Measurements from ENCODE around the gene VPS54.
"Not testable (repeated sequence)": the region's sequence is repeated elsewhere in the genome, so short reads cannot be mapped to it uniquely, and the experiment has no call there.

Gene VPS54

GRCh38 chr2:63990072-63990471 is 29.2 kb downstream of the VPS54 start:
- no peak overlapping the region for H3K4me3 ChIP-seq (ENCODE audit: low read length)
- DNase-seq (ENCODE audit: low read depth), result no peak
- no peak for TF ChIP-seq CTCF (conservative IDR thresholded peaks at IDR 0.05; ENCODE audit: low read length)

GRCh38 chr2:63988842-63989436 is 30.3 kb downstream of the VPS54 start:
- not testable (repeated sequence) for H3K4me3 ChIP-seq (ENCODE audit: low read length); DNase-seq (ENCODE audit: low read depth)

- TF ChIP-seq CTCF (conservative IDR thresholded peaks at IDR 0.05; ENCODE audit: low read length), result no peak
- DNase-seq (ENCODE audit: low read depth), result no peak
- H3K4me3 ChIP-seq (ENCODE audit: low read length), result no peak overlapping the region
Measured at GRCh38 chr2:63984606-63985359, 34.4 kb downstream of the VPS54 start.

GRCh38 chr2:63983986-63984605 is 35.1 kb downstream of the VPS54 start:
- peak; percentile 1 for DNase-seq (ENCODE audit: low read depth)
- no peak overlapping the region for H3K4me3 ChIP-seq (ENCODE audit: low read length)

GRCh38 chr2:63982335-63982734 is 36.9 kb downstream of the VPS54 start:
- no peak for TF ChIP-seq CTCF (conservative IDR thresholded peaks at IDR 0.05; ENCODE audit: low read length)
- DNase-seq (ENCODE audit: low read depth), result no peak
- no peak overlapping the region for H3K4me3 ChIP-seq (ENCODE audit: low read length)

More at GRCh38 chr2:63983986-63984605, 35.1 kb downstream of the VPS54 start:
- TF ChIP-seq CTCF (conservative IDR thresholded peaks at IDR 0.05; ENCODE audit: low read length), result no peak

- no peak overlapping the region for H3K4me3 ChIP-seq (ENCODE audit: low read length)
- no peak for DNase-seq (ENCODE audit: low read depth)
- no peak for TF ChIP-seq CTCF (conservative IDR thresholded peaks at IDR 0.05; ENCODE audit: low read length)
Measured at GRCh38 chr2:63981702-63982103, 37.5 kb downstream of the VPS54 start.

- H3K4me3 ChIP-seq (ENCODE audit: low read length), result no peak overlapping the region
- no peak for DNase-seq (ENCODE audit: low read depth)
- no peak for TF ChIP-seq CTCF (conservative IDR thresholded peaks at IDR 0.05; ENCODE audit: low read length)
Measured at GRCh38 chr2:63980794-63981193, 38.4 kb downstream of the VPS54 start.

All from AG10803 (cell line).